Spleen (tissue), 7 donors: Measurements from ENCODE around the gene GRM5.
"Not testable (repeated sequence)": the region's sequence is repeated elsewhere in the genome, so short reads cannot be mapped to it uniquely, and the experiment has no call there.

Source experiments
- POLR2A ChIP-seq, 3 donors: fragments of 450-650 bp; IDR thresholded peaks; one replicate each; pipeline ENCODE4 v1.5.1; 2017; ENCODE audit warnings: antibody characterized with exemption in 3 of 3, mild to moderate bottlenecking in 1 of 3
- TF ChIP-seq, protein P1 (sequence below), 11 experiments: fragments of 200-600 bp in 7 of 11; fragments of 450-650 bp in 4 of 11; sonication (generic) in 4 of 11; IDR thresholded peaks in 8 of 11; conservative IDR thresholded peaks in 3 of 11; 1 replicate in 7 of 11; 2 replicates in 4 of 11; pipeline versions ENCODE4 v1.4.0 to v1.8.0; 2016 to 2021; ENCODE audit warnings: antibody characterized with exemption in 11 of 11, inconsistent platforms in 4 of 11, mild to moderate bottlenecking in 1 of 11
- donor health status: DM: no; HTN: no; CAD: no; lungs with moderate emphysema.
- donor health status: DM: no; HTN: no; CAD: no.
- donor health status: DM: no; HTN: no; CAD: no.

DNA sequence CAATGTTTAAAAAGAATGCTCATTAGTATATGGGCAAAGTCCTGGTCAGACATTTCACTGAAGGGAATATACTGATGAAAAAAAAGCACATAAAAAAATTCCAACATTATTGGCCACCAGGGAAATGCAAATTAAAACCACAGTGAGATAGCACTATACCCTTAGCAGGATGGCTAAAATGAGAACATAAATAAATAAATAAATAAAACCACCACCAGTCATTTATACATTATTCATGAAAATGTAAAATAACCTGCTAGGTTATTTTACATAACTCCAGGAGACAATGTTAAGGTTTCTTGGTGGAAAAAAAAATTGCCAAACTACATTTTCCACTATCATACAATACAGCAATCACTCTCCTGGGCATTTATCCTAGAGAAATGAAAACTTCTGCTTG is 64.9 kb downstream of the GRM5 start:
- TF ChIP-seq, protein P1, sequence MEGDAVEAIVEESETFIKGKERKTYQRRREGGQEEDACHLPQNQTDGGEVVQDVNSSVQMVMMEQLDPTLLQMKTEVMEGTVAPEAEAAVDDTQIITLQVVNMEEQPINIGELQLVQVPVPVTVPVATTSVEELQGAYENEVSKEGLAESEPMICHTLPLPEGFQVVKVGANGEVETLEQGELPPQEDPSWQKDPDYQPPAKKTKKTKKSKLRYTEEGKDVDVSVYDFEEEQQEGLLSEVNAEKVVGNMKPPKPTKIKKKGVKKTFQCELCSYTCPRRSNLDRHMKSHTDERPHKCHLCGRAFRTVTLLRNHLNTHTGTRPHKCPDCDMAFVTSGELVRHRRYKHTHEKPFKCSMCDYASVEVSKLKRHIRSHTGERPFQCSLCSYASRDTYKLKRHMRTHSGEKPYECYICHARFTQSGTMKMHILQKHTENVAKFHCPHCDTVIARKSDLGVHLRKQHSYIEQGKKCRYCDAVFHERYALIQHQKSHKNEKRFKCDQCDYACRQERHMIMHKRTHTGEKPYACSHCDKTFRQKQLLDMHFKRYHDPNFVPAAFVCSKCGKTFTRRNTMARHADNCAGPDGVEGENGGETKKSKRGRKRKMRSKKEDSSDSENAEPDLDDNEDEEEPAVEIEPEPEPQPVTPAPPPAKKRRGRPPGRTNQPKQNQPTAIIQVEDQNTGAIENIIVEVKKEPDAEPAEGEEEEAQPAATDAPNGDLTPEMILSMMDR (IDR thresholded peaks at IDR 0.05 in 8 of 11, conservative IDR thresholded peaks at IDR 0.05 in 3 of 11) = not testable (repeated sequence)
- not testable (repeated sequence) for TF ChIP-seq POLR2A (IDR thresholded peaks at IDR 0.05)
